H7 (cell line): ENCODE results near the gene GLB1L. TPM values are rescaled to one million over a fixed set of nuclear protein-coding genes. Genes with fewer than 3 reads are reported as not detected.

Experiments used
- DNase-seq: peaks from one replicate; pipeline ENCODE4 v3.0.0; 2012
- H3K27me3 ChIP-seq: 2 replicates; pipeline ENCODE4 v1.6.0; 2011; ENCODE audit warnings: mild to moderate bottlenecking, low read length; ENCODE audit not compliant: control insufficient read depth, insufficient read depth
- H3K36me3 ChIP-seq: replicated peaks from 2 replicates; pipeline ENCODE4 v1.5.1; 2011; ENCODE audit warnings: low read length; ENCODE audit not compliant: control insufficient read depth, insufficient read depth
- H3K4me3 ChIP-seq: 2 replicates; pipeline ENCODE4 v1.5.1; 2011; ENCODE audit warnings: low read depth, mild to moderate bottlenecking, control low read depth, low read length, moderate library complexity; ENCODE audit not compliant: insufficient read depth
- total RNA-seq: library from RNA; depleted of rRNA; stranded (reverse); fragments of >200 nt; shearing (Covaris generic); gene quantifications from 2 replicates; pipeline ENCODE4 v1.2.3, GENCODE V29; 2014

GLB1L gene
- total RNA-seq, 1 experiment from 2014 or later: 6.6 TPM

DNA sequence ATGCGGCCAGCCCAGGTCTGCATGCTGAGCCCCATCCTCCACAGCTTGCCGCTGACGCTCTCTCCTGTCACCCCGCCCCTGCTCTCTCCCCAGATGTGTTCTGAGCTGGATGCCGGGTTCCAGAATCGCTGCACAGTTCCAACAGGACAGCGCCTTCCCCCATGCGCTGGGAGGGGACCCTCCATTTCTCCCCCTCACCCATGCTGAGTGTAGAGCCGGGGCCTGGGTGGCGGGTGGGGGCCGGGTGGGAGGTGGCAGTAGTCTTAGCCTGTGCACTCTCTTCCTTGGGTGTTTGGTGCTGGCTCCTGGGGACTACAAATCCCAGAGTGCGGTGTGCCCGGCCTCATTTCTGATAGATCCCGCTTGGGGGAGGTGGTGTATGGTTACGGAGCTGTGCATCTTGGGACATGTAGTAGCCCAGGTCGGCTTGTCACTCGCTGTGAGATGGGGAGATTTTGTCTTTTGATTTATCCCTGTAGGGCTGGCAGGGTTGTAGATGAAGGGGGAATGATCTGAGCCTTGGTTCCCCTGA, 40.7 kb upstream of the GLB1L start:
- Histone ChIP-seq H3K27me3 (no peaks in the 10 kb centered on the region), H3K4me3 (no peak overlapping the region), H3K36me3 (peaks cover 3% of the 10 kb centered on the region; the same call in 1 of the 2 replicates)
- DNase-seq: peak; percentile 96

- DNase-seq: peak; percentile 39
- H3K4me3 ChIP-seq: no peak overlapping the region
- H3K27me3 ChIP-seq: no peaks in the 10 kb centered on the region
- peaks cover 3% of the 10 kb centered on the region for H3K36me3 ChIP-seq
Measured at GRCh38 chr2:219285373-219285735, 40.1 kb upstream of the GLB1L start.

GRCh38 chr2:219284501-219285372, 39.5 kb upstream of the GLB1L start:
- Histone ChIP-seq H3K4me3 (no peak overlapping the region), H3K36me3 (peaks cover 3% of the 10 kb centered on the region), H3K27me3 (no peaks in the 10 kb centered on the region; the same call in 1 of the 2 replicates)
- peak; percentile 37 for DNase-seq

DNA sequence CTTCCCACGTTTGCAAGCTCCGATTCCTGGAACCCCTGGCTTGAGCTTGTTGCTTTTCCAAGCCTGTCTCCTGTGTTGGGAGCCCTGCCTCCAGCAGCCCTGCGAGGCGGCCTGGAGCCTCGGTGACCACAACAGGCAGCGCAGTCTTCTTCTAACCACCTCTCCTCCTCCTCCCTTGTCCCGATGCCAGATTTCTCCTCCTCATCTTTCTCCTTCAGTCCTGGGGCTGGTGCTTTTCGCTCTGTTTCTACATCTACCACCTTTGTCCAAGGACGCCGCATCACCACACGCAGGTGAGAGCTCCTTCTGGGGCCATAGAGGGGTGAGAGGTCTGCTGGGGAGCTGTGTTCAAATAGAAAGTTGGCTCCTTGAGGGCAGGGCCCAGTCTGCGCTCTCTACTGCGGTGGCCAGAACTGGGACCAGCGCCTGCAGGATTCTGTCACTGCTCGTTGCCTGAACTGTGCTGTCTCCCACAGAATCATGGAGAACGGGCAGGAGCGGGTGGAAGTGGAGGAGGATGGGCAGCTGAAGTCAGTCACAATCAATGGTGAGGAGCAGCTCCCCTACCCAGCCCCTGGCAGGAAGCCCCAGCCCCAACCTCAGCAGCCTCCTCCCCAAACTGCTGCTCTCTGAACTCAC, 37.8 kb upstream of the GLB1L start:
- Histone ChIP-seq H3K4me3 (no peak overlapping the region), H3K27me3 (no peaks in the 10 kb centered on the region; the same call in 1 of the 2 replicates), H3K36me3 (peaks cover 3% of the 10 kb centered on the region)
- no peak for DNase-seq

DNA sequence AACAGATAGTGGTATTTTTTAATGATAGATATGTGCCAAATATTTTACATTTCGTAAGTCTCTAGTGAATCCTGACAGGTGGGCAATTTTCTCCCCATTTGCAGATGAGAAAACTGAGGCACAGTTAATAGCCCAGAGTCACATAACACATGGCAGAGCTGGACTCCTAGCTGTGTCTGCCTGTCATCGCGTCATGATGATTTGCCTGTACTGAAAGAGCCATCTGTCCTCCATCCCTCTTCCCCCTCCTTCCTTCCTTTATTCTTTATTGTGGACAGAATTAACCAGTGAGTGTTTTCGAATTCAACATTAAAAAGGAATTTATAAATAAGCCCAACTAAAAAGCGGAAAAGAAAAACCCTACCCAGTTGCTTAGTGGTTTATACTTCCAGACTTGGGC, 37.1 kb upstream of the GLB1L start:
- H3K36me3 ChIP-seq: peaks cover 3% of the 10 kb centered on the region
- H3K27me3 ChIP-seq: no peaks in the 10 kb centered on the region; the same call in 1 of the 2 replicates
- no peak for DNase-seq
- no peak overlapping the region for H3K4me3 ChIP-seq

- peak; percentile 23 for DNase-seq
- no peak overlapping the region for H3K4me3 ChIP-seq
- no peaks in the 10 kb centered on the region; the same call in 1 of the 2 replicates for H3K27me3 ChIP-seq
- peaks cover 3% of the 10 kb centered on the region for H3K36me3 ChIP-seq
Measured at GRCh38 chr2:219281588-219281987, 36.3 kb upstream of the GLB1L start.

DNA sequence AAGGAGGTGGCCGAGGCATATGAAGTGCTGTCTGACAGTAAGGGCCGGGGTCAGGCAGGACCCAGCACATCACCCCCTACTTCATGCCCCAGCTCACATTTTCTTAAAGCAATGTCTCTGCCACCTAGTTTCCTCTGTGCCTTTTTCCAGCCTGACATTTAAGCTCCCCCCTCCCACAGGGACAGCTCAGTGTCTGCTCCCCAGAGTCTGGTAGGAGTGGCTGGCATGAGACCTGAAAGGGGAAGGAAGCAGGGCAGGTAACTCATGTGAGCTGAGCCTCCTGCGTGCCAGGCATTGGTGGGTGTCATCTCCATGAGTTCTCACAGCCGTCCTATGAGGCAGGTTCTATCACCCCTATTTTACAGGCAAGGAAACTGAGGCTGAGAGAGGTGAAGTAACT, 35.4 kb upstream of the GLB1L start:
- DNase-seq: no peak
- Histone ChIP-seq H3K27me3 (no peaks in the 10 kb centered on the region; the same call in 1 of the 2 replicates), H3K4me3 (no peak overlapping the region), H3K36me3 (peaks cover 3% of the 10 kb centered on the region)

- Histone ChIP-seq H3K36me3 (peaks cover 3% of the 10 kb centered on the region), H3K4me3 (peak overlapping the region; percentile 70), H3K27me3 (no peaks in the 10 kb centered on the region; the same call in 1 of the 2 replicates)
- peak; percentile 59 for DNase-seq
Measured at GRCh38 chr2:219279916-219280516, 34.8 kb upstream of the GLB1L start.

DNA sequence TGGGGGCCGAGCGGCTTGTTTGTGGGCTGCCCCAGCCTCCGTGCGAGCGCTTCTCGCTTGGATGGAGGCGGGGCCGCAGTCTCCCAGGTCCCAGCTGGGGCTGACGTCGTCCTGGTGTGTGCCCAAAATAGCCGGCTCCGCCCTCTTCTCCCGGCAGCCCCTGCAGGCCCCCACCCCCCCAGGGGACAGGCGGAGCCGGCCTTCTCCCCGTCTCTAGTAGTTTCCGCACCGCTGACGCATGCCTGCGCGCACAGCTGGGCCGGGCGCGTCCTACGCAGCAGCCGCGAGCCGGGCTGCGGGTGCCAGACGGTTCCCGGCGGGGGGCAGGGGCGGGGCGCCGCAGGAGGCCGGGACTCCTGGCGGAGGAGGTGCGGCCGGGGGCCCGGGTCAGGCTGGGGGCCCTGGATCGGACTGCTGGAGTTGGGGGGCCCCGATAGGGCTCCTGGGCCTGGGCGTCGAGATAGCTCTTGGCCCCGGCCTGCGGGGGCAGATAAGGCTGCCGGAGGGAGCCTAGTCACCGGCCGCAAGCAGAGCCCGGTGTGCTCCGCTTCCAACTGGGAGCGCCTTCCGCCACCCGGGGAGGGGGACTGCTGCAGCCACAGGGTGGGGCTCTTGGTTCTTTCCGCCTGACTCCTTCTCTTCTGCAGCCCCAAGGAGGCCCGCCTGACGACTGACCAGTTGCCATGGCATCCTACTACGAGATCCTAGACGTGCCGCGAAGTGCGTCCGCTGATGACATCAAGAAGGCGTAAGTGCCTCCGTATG, 34.1 kb upstream of the GLB1L start, which contains the start of gene DNAJB2:
DNAJB2 (plus strand) TSS at position 216 of the 765 bp plus-strand sequence; CDS start at position 684, 468 bp downstream.
- H3K27me3 ChIP-seq: no peaks in the 10 kb centered on the region; the same call in 1 of the 2 replicates
- DNase-seq: peak; percentile 100
- H3K4me3 ChIP-seq: peak within 1 kb of the TSS; percentile 70
- H3K36me3 ChIP-seq: peaks cover 3% of the 10 kb centered on the region

- no peak for DNase-seq
- Histone ChIP-seq H3K27me3 (no peaks in the 10 kb centered on the region; the same call in 1 of the 2 replicates), H3K4me3 (peak overlapping the region; percentile 39; the same call in 1 of the 2 replicates), H3K36me3 (peaks cover 2% of the 10 kb centered on the region)
Measured at GRCh38 chr2:219278655-219279150, 33.5 kb upstream of the GLB1L start.

GRCh38 chr2:219277703-219278654, 32.7 kb upstream of the GLB1L start:
- Histone ChIP-seq H3K4me3 (peak overlapping the region; percentile 1; the same call in 1 of the 2 replicates), H3K36me3 (peaks cover 2% of the 10 kb centered on the region), H3K27me3 (no peaks in the 10 kb centered on the region; the same call in 1 of the 2 replicates)
- peak; percentile 91 for DNase-seq

DNA sequence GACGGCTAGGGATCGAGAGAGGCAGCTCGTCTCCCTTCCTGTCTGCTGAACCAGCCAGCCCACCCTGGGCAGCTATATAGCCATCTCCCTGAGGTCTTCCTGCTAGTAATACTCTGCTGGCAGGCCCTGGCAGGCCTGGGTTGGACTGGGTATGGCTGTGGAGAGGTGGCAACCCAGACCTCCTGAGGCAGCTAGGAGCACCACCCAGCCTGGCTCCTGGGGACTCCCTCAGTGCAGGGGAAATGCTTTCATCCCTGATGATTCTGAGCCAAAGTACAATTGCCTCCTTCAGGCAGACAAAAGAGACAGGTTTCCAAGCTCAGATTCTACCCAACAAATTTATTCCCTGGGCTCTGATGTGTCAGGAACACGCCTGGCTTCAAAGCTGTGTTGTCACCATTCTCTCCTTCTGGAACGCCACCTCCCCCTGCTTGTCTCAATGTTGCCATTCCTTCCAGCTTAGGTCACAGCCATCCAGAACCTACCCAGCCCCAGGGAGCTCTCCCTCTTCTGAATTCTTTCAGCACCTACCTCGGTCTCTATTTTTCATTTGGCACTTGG, 29.2 kb upstream of the GLB1L start:
- Histone ChIP-seq H3K27me3 (no peaks in the 10 kb centered on the region; the same call in 1 of the 2 replicates), H3K36me3 (no peaks in the 10 kb centered on the region), H3K4me3 (no peak overlapping the region)
- DNase-seq: peak; percentile 76
